Measurements from ENCODE around the gene SLC39A11.

The SLC39A11 gene

GRCh38 chr17:73123606-73124320 lies 31.3 kb upstream of the SLC39A11 start:
- TF ChIP-seq CTCF (conservative IDR thresholded peaks at IDR 0.05; ENCODE audit: low read length) = no peak
- DNase-seq (ENCODE audit: low read depth) = no peak
- H3K4me3 ChIP-seq (ENCODE audit: low read length) = no peak overlapping the region

- TF ChIP-seq CTCF (conservative IDR thresholded peaks at IDR 0.05; ENCODE audit: low read length) = no peak
- no peak for DNase-seq (ENCODE audit: low read depth)
- no peak overlapping the region for H3K4me3 ChIP-seq (ENCODE audit: low read length)
Observed at GRCh38 chr17:73122953-73123605, 30.6 kb upstream of the SLC39A11 start.

GRCh38 chr17:73121506-73121905 lies 29.0 kb upstream of the SLC39A11 start:
- no peak for TF ChIP-seq CTCF (conservative IDR thresholded peaks at IDR 0.05; ENCODE audit: low read length)
- DNase-seq (ENCODE audit: low read depth) = peak; percentile 14
- H3K4me3 ChIP-seq (ENCODE audit: low read length) = no peak overlapping the region

GRCh38 chr17:73119631-73120030 lies 27.1 kb upstream of the SLC39A11 start:
- TF ChIP-seq CTCF (conservative IDR thresholded peaks at IDR 0.05; ENCODE audit: low read length) = no peak
- no peak overlapping the region for H3K4me3 ChIP-seq (ENCODE audit: low read length)
- DNase-seq (ENCODE audit: low read depth) = no peak

- H3K4me3 ChIP-seq (ENCODE audit: low read length) = no peak overlapping the region
- no peak for DNase-seq (ENCODE audit: low read depth)
- TF ChIP-seq CTCF (conservative IDR thresholded peaks at IDR 0.05; ENCODE audit: low read length) = no peak
Observed at GRCh38 chr17:73118951-73119391, 26.5 kb upstream of the SLC39A11 start.

GRCh38 chr17:73118139-73118538 lies 25.7 kb upstream of the SLC39A11 start:
- no peak for TF ChIP-seq CTCF (conservative IDR thresholded peaks at IDR 0.05; ENCODE audit: low read length)
- no peak overlapping the region for H3K4me3 ChIP-seq (ENCODE audit: low read length)
- no peak for DNase-seq (ENCODE audit: low read depth)

GRCh38 chr17:73112246-73112645 lies 19.8 kb upstream of the SLC39A11 start:
- no peak overlapping the region for H3K4me3 ChIP-seq (ENCODE audit: low read length)
- TF ChIP-seq CTCF (conservative IDR thresholded peaks at IDR 0.05; ENCODE audit: low read length) = no peak
- no peak for DNase-seq (ENCODE audit: low read depth)
